Prostate gland (tissue), 2 donors: ENCODE results near the gene NOM1.

Experiments used
- POLR2A ChIP-seq: fragments of 450-650 bp; IDR thresholded peaks from one replicate; pipeline ENCODE4 v1.6.1; 2016; ENCODE audit warnings: antibody characterized with exemption, mild to moderate bottlenecking
- POLR2AphosphoS5 ChIP-seq: sonication (generic); formaldehyde crosslinking; IDR thresholded peaks from one replicate; pipeline ENCODE4 v1.6.1; 2017; ENCODE audit warnings: antibody characterized with exemption
- TF ChIP-seq, protein P1 (sequence below), 4 experiments: fragments of 200-600 bp in 2 of 4; fragments of 450-650 bp in 2 of 4; sonication (generic) in 2 of 4; IDR thresholded peaks; 1 replicate in 3 of 4; 2 replicates in 1 of 4; pipeline ENCODE4 v1.5.1; 2016 to 2019; ENCODE audit warnings: antibody characterized with exemption in 4 of 4, mild to moderate bottlenecking in 2 of 4, moderate library complexity in 2 of 4

DNA sequence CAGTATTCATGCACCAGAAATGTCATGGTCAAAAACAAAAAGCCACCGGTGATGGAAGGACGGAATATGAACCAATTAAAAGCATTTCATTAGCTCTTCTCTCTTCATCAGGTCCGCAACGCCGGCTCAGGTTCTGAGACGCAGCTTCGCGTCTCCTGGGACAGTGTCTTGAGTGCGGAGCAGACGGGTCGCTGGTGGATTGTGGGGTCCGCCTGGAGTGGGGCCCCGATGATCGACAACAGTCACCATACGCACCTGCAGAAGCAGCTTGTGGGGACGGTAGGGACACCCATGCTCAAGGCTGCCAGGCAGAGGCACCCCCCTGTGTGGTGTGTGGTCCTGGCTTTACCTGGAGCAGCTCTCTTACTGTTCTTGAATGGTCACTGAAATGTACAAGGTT is 13.4 kb downstream of the NOM1 start:
- TF ChIP-seq, protein P1, sequence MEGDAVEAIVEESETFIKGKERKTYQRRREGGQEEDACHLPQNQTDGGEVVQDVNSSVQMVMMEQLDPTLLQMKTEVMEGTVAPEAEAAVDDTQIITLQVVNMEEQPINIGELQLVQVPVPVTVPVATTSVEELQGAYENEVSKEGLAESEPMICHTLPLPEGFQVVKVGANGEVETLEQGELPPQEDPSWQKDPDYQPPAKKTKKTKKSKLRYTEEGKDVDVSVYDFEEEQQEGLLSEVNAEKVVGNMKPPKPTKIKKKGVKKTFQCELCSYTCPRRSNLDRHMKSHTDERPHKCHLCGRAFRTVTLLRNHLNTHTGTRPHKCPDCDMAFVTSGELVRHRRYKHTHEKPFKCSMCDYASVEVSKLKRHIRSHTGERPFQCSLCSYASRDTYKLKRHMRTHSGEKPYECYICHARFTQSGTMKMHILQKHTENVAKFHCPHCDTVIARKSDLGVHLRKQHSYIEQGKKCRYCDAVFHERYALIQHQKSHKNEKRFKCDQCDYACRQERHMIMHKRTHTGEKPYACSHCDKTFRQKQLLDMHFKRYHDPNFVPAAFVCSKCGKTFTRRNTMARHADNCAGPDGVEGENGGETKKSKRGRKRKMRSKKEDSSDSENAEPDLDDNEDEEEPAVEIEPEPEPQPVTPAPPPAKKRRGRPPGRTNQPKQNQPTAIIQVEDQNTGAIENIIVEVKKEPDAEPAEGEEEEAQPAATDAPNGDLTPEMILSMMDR (IDR thresholded peaks at IDR 0.05): no peak
- TF ChIP-seq POLR2A (no peak), POLR2AphosphoS5 (no peak)
